ENCODE data around the gene SIGMAR1. TPM values are rescaled to one million over a fixed set of nuclear protein-coding genes. Genes with fewer than 3 reads are reported as not detected.

Gene SIGMAR1
- total and polyA plus RNA-seq, 2 experiments from 2014 or later, result 126 to 240 TPM

- WGBS (ENCODE audit: low lambda C conversion rate, missing lambda C conversion rate), result 34% methylated on average over 10 of the region's 10 CpGs
- Histone ChIP-seq H3K36me3 (replicated peaks; ENCODE audit: insufficient read depth, low read depth) (no peaks in the 10 kb centered on the region), H4K20me1 (ENCODE audit: insufficient read depth, poor library complexity, severe bottlenecking) (no peaks in the 10 kb centered on the region), H3K4me3 (no peak overlapping the region), H3K9me3 (ENCODE audit: low read depth) (no peaks in the 10 kb centered on the region), H3K4me2 (no peak overlapping the region), H3K27ac (no peak overlapping the region), H2AFZ (no peak overlapping the region), H3K27me3 (no peaks in the 10 kb centered on the region), H3K9me2 (replicated peaks; ENCODE audit: insufficient read depth) (no peaks in the 10 kb centered on the region), H3K4me1 (ENCODE audit: insufficient read depth) (no peaks in the 10 kb centered on the region), H3K79me2 (no peaks in the 10 kb centered on the region)
- peak; percentile 82 for DNase-seq (ENCODE audit: low spot score)
- TF ChIP-seq EZH2phosphoT487 (IDR thresholded peaks at IDR 0.05; ENCODE audit: low read depth, severe bottlenecking, unreplicated experiment) (no peak), CTCF (IDR thresholded peaks at IDR 0.05; ENCODE audit: poor library complexity) (peak; percentile 56), EZH2 (IDR thresholded peaks at IDR 0.05; ENCODE audit: borderline replicate concordance) (no peak)
These were observed 37.6 kb upstream of the SIGMAR1 start for GRCh38 chr9:34675048-34675714.

- Histone ChIP-seq H3K36me3 (replicated peaks; ENCODE audit: insufficient read depth, low read depth) (no peaks in the 10 kb centered on the region), H3K79me2 (no peaks in the 10 kb centered on the region), H3K27ac (no peak overlapping the region), H3K4me2 (no peak overlapping the region), H3K9me2 (replicated peaks; ENCODE audit: insufficient read depth) (no peaks in the 10 kb centered on the region), H2AFZ (no peak overlapping the region), H3K9me3 (ENCODE audit: low read depth) (no peaks in the 10 kb centered on the region), H3K4me1 (ENCODE audit: insufficient read depth) (no peaks in the 10 kb centered on the region), H3K27me3 (no peaks in the 10 kb centered on the region), H3K4me3 (no peak overlapping the region), H4K20me1 (ENCODE audit: insufficient read depth, poor library complexity, severe bottlenecking) (no peaks in the 10 kb centered on the region)
- TF ChIP-seq CTCF (IDR thresholded peaks at IDR 0.05; ENCODE audit: poor library complexity) (no peak), EZH2phosphoT487 (IDR thresholded peaks at IDR 0.05; ENCODE audit: low read depth, severe bottlenecking, unreplicated experiment) (no peak), EZH2 (IDR thresholded peaks at IDR 0.05; ENCODE audit: borderline replicate concordance) (no peak)
- WGBS (ENCODE audit: low lambda C conversion rate, missing lambda C conversion rate), result 82% methylated on average over 3 of the region's 3 CpGs
- DNase-seq (ENCODE audit: low spot score), result no peak
These were observed 36.9 kb upstream of the SIGMAR1 start for GRCh38 chr9:34674440-34674839.

- Histone ChIP-seq H3K27me3 (no peaks in the 10 kb centered on the region), H3K4me2 (no peak overlapping the region), H3K79me2 (peaks cover 14% of the 10 kb centered on the region), H3K36me3 (replicated peaks; ENCODE audit: insufficient read depth, low read depth) (no peaks in the 10 kb centered on the region), H2AFZ (no peak overlapping the region), H3K9me2 (replicated peaks; ENCODE audit: insufficient read depth) (no peaks in the 10 kb centered on the region), H3K27ac (no peak overlapping the region), H4K20me1 (ENCODE audit: insufficient read depth, poor library complexity, severe bottlenecking) (no peaks in the 10 kb centered on the region), H3K4me3 (no peak overlapping the region), H3K9me3 (ENCODE audit: low read depth) (no peaks in the 10 kb centered on the region), H3K4me1 (ENCODE audit: insufficient read depth) (peaks cover 5% of the 10 kb centered on the region)
- 54% methylated on average over 1 of the region's 1 CpG for WGBS (ENCODE audit: low lambda C conversion rate, missing lambda C conversion rate)
- no peak for DNase-seq (ENCODE audit: low spot score)
- no peak for TF ChIP-seq CTCF (IDR thresholded peaks at IDR 0.05; ENCODE audit: poor library complexity)
- TF ChIP-seq EZH2phosphoT487 (IDR thresholded peaks at IDR 0.05; ENCODE audit: low read depth, severe bottlenecking, unreplicated experiment), result no peak
- no peak for TF ChIP-seq EZH2 (IDR thresholded peaks at IDR 0.05; ENCODE audit: borderline replicate concordance)
These were observed 33.7 kb upstream of the SIGMAR1 start for GRCh38 chr9:34671307-34671706.
